H1 (cell line): ENCODE results near the gene ARHGEF40. TPM values are rescaled to one million over a fixed set of nuclear protein-coding genes. Genes with fewer than 3 reads are reported as not detected.

Experiments
- CTCF ChIA-PET: fragments of 300-600 bp; sonication (Branson Sonifier 250); formaldehyde crosslinking; loops from one replicate; lab custom pipeline; 2021; ENCODE audit not compliant: partially characterized antibody; lab: Charles Lee
- POLR2A ChIA-PET: fragments of 300-600 bp; sonication (Branson Sonifier 250); formaldehyde crosslinking; loops from one replicate; lab custom pipeline; 2021; ENCODE audit warnings: inconsistent platforms; ENCODE audit not compliant: partially characterized antibody; lab: Charles Lee
- DNase-seq, 2 experiments: peaks; one replicate each; pipeline versions ENCODE4 v3.0.0 to v3.0.0-alpha.2; 2010 to 2022; ENCODE audit warnings: low spot score in 2 of 2, low read depth in 1 of 2, mixed read lengths in 1 of 2
- FAIRE-seq: peaks from 2 replicates; lab custom pipeline; 2011; peaks lifted over from hg19 to GRCh38; lab: Jason Lieb, UNC
- H2AFZ ChIP-seq: 2 replicates; pipeline ENCODE4 v1.8.1; 2012; ENCODE audit warnings: low read length, inconsistent platforms
- H2AK5ac ChIP-seq: 2 replicates; pipeline ENCODE4 v1.6.1; 2013; ENCODE audit warnings: low read depth, low read length
- H2BK120ac ChIP-seq: replicated peaks from 2 replicates; pipeline ENCODE3; 2013; ENCODE audit warnings: low read depth, low read length, inconsistent platforms
- H2BK12ac ChIP-seq: 2 replicates; pipeline ENCODE4 v1.6.1; 2013; ENCODE audit warnings: low read depth, low read length
- H2BK15ac ChIP-seq: 2 replicates; pipeline ENCODE4 v1.6.1; 2013; ENCODE audit warnings: low read length
- H2BK20ac ChIP-seq: 2 replicates; pipeline ENCODE4 v1.6.1; 2013; ENCODE audit warnings: low read length
- H2BK5ac ChIP-seq: 2 replicates; pipeline ENCODE4 v1.6.1; 2013; ENCODE audit warnings: low read depth, low read length
- H3K14ac ChIP-seq: 2 replicates; pipeline ENCODE4 v1.6.1; 2013; ENCODE audit warnings: inconsistent platforms; ENCODE audit not compliant: insufficient read length
- H3K18ac ChIP-seq: 2 replicates; pipeline ENCODE4 v1.6.1; 2013; ENCODE audit warnings: low read length; ENCODE audit errors: extremely low read depth
- H3K23ac ChIP-seq: 2 replicates; pipeline ENCODE4 v1.6.1; 2013; ENCODE audit warnings: inconsistent platforms; ENCODE audit not compliant: insufficient read length
- H3K23me2 ChIP-seq: 2 replicates; pipeline ENCODE4 v1.6.1; 2013; ENCODE audit warnings: low read depth, low read length
- H3K27ac ChIP-seq: 2 replicates; pipeline ENCODE4 v1.6.1; 2011; ENCODE audit warnings: low read depth, low read length, inconsistent platforms
- H3K27me3 ChIP-seq, 4 experiments: replicated peaks in 1 of 4; 1 replicate in 1 of 4; 2 replicates in 3 of 4; pipeline versions ENCODE4 v1.6.1 to v1.8.1; 2011 to 2013; ENCODE audit warnings: low read length in 3 of 4, mild to moderate bottlenecking in 3 of 4, inconsistent platforms in 2 of 4, mixed read lengths in 2 of 4, moderate library complexity in 1 of 4; ENCODE audit not compliant: control insufficient read depth in 3 of 4, insufficient read depth in 3 of 4; ENCODE audit errors: extremely low read depth in 1 of 4
- H3K36me3 ChIP-seq, 4 experiments: 2 replicates each; pipeline versions ENCODE4 v1.6.1 to v1.8.1; 2011 to 2013; ENCODE audit warnings: mild to moderate bottlenecking in 4 of 4, low read length in 3 of 4, moderate library complexity in 2 of 4, control low read depth in 1 of 4, inconsistent platforms in 1 of 4; ENCODE audit not compliant: insufficient read depth in 4 of 4, control insufficient read depth in 2 of 4
- H3K4ac ChIP-seq: replicated peaks from 2 replicates; pipeline ENCODE3; 2013; ENCODE audit warnings: low read length, low read depth, mixed read lengths, inconsistent platforms; ENCODE audit not compliant: insufficient read length
- H3K4me1 ChIP-seq, 4 experiments: replicated peaks in 1 of 4; 1 replicate in 1 of 4; 2 replicates in 3 of 4; pipeline versions ENCODE4 v1.6.1 to v1.8.1; 2011 to 2013; ENCODE audit warnings: low read length in 3 of 4, inconsistent platforms in 2 of 4, mixed read lengths in 1 of 4; ENCODE audit not compliant: insufficient read depth in 4 of 4, control insufficient read depth in 3 of 4
- H3K4me2 ChIP-seq, 2 experiments: 2 replicates each; pipeline versions ENCODE4 v1.6.1 to v1.8.1; 2011 to 2013; ENCODE audit warnings: low read depth in 2 of 2, low read length in 2 of 2, control low read depth in 1 of 2, inconsistent platforms in 1 of 2, mild to moderate bottlenecking in 1 of 2; ENCODE audit not compliant: insufficient read depth in 1 of 2
- H3K4me3 ChIP-seq, 4 experiments: fragments of 200-600, 300-600 bp in 1 of 4; sonication (generic), shearing (Covaris generic), sonication (Bioruptor Twin) in 1 of 4; 2 replicates each; pipeline versions ENCODE4 v1.5.1 to v1.8.1; 2011 to 2016; ENCODE audit warnings: low read length in 4 of 4, low read depth in 3 of 4, control low read depth in 2 of 4, inconsistent platforms in 2 of 4, mild to moderate bottlenecking in 2 of 4, mixed read lengths in 1 of 4, moderate library complexity in 1 of 4; ENCODE audit not compliant: insufficient read depth in 2 of 4; ENCODE audit errors: extremely low read depth in 1 of 4
- H3K56ac ChIP-seq: replicated peaks from 2 replicates; pipeline ENCODE3; 2013; ENCODE audit warnings: low read depth, mild to moderate bottlenecking, mixed read lengths, low read length, inconsistent platforms; ENCODE audit not compliant: insufficient read length
- H3K79me1 ChIP-seq: 2 replicates; pipeline ENCODE4 v1.6.1; 2013; ENCODE audit warnings: low read depth, low read length, control low read depth
- H3K79me2 ChIP-seq, 2 experiments: 2 replicates each; pipeline versions ENCODE4 v1.6.1 to v1.8.1; 2012 to 2013; ENCODE audit warnings: low read length in 2 of 2, mild to moderate bottlenecking in 2 of 2, inconsistent platforms in 1 of 2; ENCODE audit not compliant: insufficient read depth in 2 of 2, control insufficient read depth in 1 of 2
- H3K9ac ChIP-seq, 4 experiments: replicated peaks in 1 of 4; 1 replicate in 1 of 4; 2 replicates in 3 of 4; pipeline versions ENCODE4 v1.6.1 to v1.8.1; 2011 to 2013; ENCODE audit warnings: low read depth in 3 of 4, low read length in 3 of 4, control low read depth in 2 of 4, mild to moderate bottlenecking in 2 of 4, moderate library complexity in 2 of 4, inconsistent platforms in 1 of 4; ENCODE audit errors: extremely low read depth in 1 of 4
- H3K9me3 ChIP-seq, 2 experiments: 2 replicates each; pipeline versions ENCODE4 v1.6.1 to v1.8.1; 2012 to 2013; ENCODE audit warnings: mild to moderate bottlenecking in 2 of 2, moderate library complexity in 2 of 2, control low read depth in 1 of 2, inconsistent platforms in 1 of 2, low read depth in 1 of 2, low read length in 1 of 2, mixed read lengths in 1 of 2; ENCODE audit not compliant: insufficient read depth in 2 of 2
- H4K20me1 ChIP-seq, 2 experiments: replicated peaks in 1 of 2; 2 replicates each; pipeline versions ENCODE3 to v1.8.1; 2011 to 2013; ENCODE audit warnings: inconsistent platforms in 2 of 2, low read length in 2 of 2, mild to moderate bottlenecking in 1 of 2; ENCODE audit not compliant: insufficient read depth in 2 of 2, control insufficient read depth in 1 of 2
- H4K5ac ChIP-seq: 2 replicates; pipeline ENCODE4 v1.6.1; 2013; ENCODE audit warnings: low read length, low read depth, mixed read lengths, inconsistent platforms; ENCODE audit not compliant: insufficient read length
- H4K8ac ChIP-seq: 2 replicates; pipeline ENCODE4 v1.8.0; 2013; ENCODE audit warnings: mild to moderate bottlenecking, moderate library complexity, low read length, inconsistent platforms; ENCODE audit not compliant: insufficient read depth; ENCODE audit errors: extremely low read depth
- H4K91ac ChIP-seq: replicated peaks from 2 replicates; pipeline ENCODE3; 2013; ENCODE audit warnings: low read length, mixed read lengths, inconsistent platforms; ENCODE audit not compliant: insufficient read length
- CBX5 ChIP-seq: fragments of 300-800, 300-1000 bp; sonication (generic); IDR thresholded peaks from 2 replicates; pipeline ENCODE4 v1.7.1; 2016; ENCODE audit warnings: antibody characterized with exemption, low read length, low read depth
- EZH2 ChIP-seq: fragments of 200-600 bp; sonication (generic); IDR thresholded peaks from 2 replicates; pipeline ENCODE4 v1.7.1; 2012; ENCODE audit warnings: low read depth, mild to moderate bottlenecking, moderate library complexity, low read length, inconsistent platforms; ENCODE audit not compliant: severe bottlenecking
- ZNF274 ChIP-seq: IDR thresholded peaks from 2 replicates; pipeline ENCODE4 v1.7.0; 2012; ENCODE audit warnings: low read length, borderline replicate concordance; ENCODE audit errors: extremely low read depth
- WGBS, 2 experiments: shearing (Covaris generic) in 1 of 2; methylation state at CpG; one replicate each; pipeline versions ENCODE4 v1.1.6 to v1.1.7; 2013 to 2015; ENCODE audit warnings: low lambda C conversion rate in 2 of 2, mixed read lengths in 2 of 2, inconsistent platforms in 1 of 2, low coverage in 1 of 2, missing lambda C conversion rate in 1 of 2; ENCODE audit not compliant: insufficient replicate concordance in 2 of 2, insufficient coverage in 1 of 2, insufficient read length in 1 of 2; ENCODE audit errors: extremely low coverage in 1 of 2, missing lambda C conversion rate in 1 of 2; 5-methylcytosine and 5-hydroxymethylcytosine counted together
- polyA plus RNA-seq, 7 experiments: library from polyadenylated mRNA; depleted of rRNA in 3 of 7; stranded (reverse) in 5 of 7; unstranded in 2 of 7; fragments of >200 nt in 5 of 7; fragments of 200-250 nt in 2 of 7; gene quantifications; 1 replicate in 5 of 7; 2 replicates in 1 of 7; 4 replicates in 1 of 7; pipeline versions ENCODE4 v1.2.1 to v1.2.3, GENCODE V29; 2011 to 2013; ENCODE audit warnings: missing spikeins in 2 of 7, mixed read lengths in 2 of 7
- total RNA-seq: library from RNA; stranded (reverse); fragmentation: NEBNext Ultra II Directional; extraction: Animal tissue kit (Norgen Biotek cat#: 25700); gene quantifications from 2 replicates; pipeline ENCODE4 v1.2.1, GENCODE V29; 2021

ARHGEF40 gene
- total and polyA plus RNA-seq, 2 of the 8 experiments (the other 6 are each of a cell fraction or from before 2014, with no cell fraction given): 53.1 to 101 TPM

GRCh38 chr14:21055432-21056117, 14.5 kb upstream of the ARHGEF40 start:
- no peaks in the 10 kb centered on the region for H3K79me1 ChIP-seq
- no peaks in the 10 kb centered on the region for H4K20me1 ChIP-seq
- TF ChIP-seq ZNF274 (no peak), EZH2 (no peak), CBX5 (no peak)
- H2AFZ ChIP-seq: no peak overlapping the region
- no peak overlapping the region for H3K23ac ChIP-seq
- FAIRE-seq (no peak), DNase-seq (no peak)
- H3K4me2 ChIP-seq: no peak overlapping the region
- H3K23me2 ChIP-seq: no peaks in the 10 kb centered on the region
- peaks cover 0 to 3% (median 0%) of the 10 kb centered on the region in 4 experiments; a peak in 2 of 7 replicates for H3K4me1 ChIP-seq
- POLR2A ChIA-PET: interaction anchor here (2.3 kb wide), 1 partner anchor 15 kb away, joined by 9 read pairs; the partner anchor contains the start of gene ARHGEF40
- no peak overlapping the region for H2BK20ac ChIP-seq
- H3K36me3 ChIP-seq: no peaks in the 10 kb centered on the region
- 56% methylated on average over 5 of the region's 5 CpGs; no CpG with 5 or more reads in 1 of the 2 experiments for WGBS, 2 experiments
- no peak overlapping the region for H2BK15ac ChIP-seq
- CTCF ChIA-PET: interaction anchor here (0.8 to 1.9 kb wide), 3 partner anchors 15 to 40 kb away, joined by 3 to 13 read pairs (median 7); no protein-coding TSS in a partner anchor
- no peak overlapping the region for H3K56ac ChIP-seq
- no peak overlapping the region for H2BK12ac ChIP-seq
- no peak overlapping the region for H2BK120ac ChIP-seq
- H2BK5ac ChIP-seq: no peak overlapping the region
- no peak overlapping the region for H3K4me3 ChIP-seq
- no peak overlapping the region for H3K18ac ChIP-seq
- no peak overlapping the region for H3K4ac ChIP-seq
- no peak overlapping the region for H3K14ac ChIP-seq
- no peaks in the 10 kb centered on the region for H3K79me2 ChIP-seq
- no peak overlapping the region for H2AK5ac ChIP-seq
- no peaks in the 10 kb centered on the region for H3K9me3 ChIP-seq
- H3K9ac ChIP-seq: no peak overlapping the region
- no peak overlapping the region for H3K27ac ChIP-seq
- no peak overlapping the region for H4K91ac ChIP-seq
- H3K27me3 ChIP-seq: no peaks in the 10 kb centered on the region; a peak in 1 of 7 replicates
- H4K8ac ChIP-seq: no peak overlapping the region
- no peak overlapping the region for H4K5ac ChIP-seq
